ENCODE measurements around the gene STAG3.
"Not testable (repeated sequence)": the region's sequence is repeated elsewhere in the genome, so short reads cannot be mapped to it uniquely, and the experiment has no call there.

DNA sequence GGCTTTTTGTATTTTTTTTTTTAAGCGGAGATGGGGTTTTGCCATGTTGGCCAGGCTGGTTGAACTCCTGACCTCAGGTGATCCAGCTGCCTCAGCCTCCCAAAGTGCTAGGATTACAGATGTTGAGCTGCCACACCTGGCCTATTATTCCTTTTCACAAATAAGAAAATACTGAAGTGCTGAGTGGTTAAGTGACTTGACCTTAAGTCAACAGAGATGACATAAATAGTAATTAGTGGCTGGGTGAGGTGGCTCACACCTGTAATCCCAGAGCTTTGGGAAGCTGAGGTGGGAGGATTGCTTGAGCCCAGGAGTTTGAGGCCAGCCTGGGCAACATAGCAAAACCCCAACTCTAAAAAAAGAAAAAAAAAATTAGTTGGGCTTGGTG is 47.5 kb upstream of the STAG3 start:
- TF ChIP-seq POLR2A, POLR2AphosphoS5 (IDR thresholded peaks at IDR 0.05): not testable (repeated sequence)
- TF ChIP-seq, protein P1, sequence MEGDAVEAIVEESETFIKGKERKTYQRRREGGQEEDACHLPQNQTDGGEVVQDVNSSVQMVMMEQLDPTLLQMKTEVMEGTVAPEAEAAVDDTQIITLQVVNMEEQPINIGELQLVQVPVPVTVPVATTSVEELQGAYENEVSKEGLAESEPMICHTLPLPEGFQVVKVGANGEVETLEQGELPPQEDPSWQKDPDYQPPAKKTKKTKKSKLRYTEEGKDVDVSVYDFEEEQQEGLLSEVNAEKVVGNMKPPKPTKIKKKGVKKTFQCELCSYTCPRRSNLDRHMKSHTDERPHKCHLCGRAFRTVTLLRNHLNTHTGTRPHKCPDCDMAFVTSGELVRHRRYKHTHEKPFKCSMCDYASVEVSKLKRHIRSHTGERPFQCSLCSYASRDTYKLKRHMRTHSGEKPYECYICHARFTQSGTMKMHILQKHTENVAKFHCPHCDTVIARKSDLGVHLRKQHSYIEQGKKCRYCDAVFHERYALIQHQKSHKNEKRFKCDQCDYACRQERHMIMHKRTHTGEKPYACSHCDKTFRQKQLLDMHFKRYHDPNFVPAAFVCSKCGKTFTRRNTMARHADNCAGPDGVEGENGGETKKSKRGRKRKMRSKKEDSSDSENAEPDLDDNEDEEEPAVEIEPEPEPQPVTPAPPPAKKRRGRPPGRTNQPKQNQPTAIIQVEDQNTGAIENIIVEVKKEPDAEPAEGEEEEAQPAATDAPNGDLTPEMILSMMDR (IDR thresholded peaks at IDR 0.05) = not testable (repeated sequence)

Data from prostate gland (tissue), 2 donors.